Measurements from ENCODE around the gene EPB41L2.

DNA sequence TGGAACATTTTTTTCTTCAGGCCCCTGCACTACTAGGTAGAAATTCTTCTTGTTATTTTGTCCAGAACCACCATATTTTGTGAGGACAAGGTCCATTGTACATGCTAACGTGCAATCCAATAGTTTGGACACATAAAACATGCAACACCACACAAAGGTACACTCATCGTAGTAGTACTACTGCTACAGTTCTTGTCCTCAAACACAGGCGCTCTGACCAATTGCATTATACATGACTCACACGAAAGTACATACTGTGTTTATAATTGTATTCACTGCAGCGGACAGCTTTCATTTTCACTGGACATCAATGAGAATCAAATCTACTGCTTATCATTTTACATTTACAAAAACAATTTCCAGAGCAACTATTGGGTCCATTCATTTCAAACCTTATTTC lies 251.1 kb downstream of the EPB41L2 start:
- TF ChIP-seq, protein P1, sequence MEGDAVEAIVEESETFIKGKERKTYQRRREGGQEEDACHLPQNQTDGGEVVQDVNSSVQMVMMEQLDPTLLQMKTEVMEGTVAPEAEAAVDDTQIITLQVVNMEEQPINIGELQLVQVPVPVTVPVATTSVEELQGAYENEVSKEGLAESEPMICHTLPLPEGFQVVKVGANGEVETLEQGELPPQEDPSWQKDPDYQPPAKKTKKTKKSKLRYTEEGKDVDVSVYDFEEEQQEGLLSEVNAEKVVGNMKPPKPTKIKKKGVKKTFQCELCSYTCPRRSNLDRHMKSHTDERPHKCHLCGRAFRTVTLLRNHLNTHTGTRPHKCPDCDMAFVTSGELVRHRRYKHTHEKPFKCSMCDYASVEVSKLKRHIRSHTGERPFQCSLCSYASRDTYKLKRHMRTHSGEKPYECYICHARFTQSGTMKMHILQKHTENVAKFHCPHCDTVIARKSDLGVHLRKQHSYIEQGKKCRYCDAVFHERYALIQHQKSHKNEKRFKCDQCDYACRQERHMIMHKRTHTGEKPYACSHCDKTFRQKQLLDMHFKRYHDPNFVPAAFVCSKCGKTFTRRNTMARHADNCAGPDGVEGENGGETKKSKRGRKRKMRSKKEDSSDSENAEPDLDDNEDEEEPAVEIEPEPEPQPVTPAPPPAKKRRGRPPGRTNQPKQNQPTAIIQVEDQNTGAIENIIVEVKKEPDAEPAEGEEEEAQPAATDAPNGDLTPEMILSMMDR (conservative IDR thresholded peaks at IDR 0.05; ENCODE audit: low read depth in 2 of 2), result no peak
- TF ChIP-seq, protein P2, sequence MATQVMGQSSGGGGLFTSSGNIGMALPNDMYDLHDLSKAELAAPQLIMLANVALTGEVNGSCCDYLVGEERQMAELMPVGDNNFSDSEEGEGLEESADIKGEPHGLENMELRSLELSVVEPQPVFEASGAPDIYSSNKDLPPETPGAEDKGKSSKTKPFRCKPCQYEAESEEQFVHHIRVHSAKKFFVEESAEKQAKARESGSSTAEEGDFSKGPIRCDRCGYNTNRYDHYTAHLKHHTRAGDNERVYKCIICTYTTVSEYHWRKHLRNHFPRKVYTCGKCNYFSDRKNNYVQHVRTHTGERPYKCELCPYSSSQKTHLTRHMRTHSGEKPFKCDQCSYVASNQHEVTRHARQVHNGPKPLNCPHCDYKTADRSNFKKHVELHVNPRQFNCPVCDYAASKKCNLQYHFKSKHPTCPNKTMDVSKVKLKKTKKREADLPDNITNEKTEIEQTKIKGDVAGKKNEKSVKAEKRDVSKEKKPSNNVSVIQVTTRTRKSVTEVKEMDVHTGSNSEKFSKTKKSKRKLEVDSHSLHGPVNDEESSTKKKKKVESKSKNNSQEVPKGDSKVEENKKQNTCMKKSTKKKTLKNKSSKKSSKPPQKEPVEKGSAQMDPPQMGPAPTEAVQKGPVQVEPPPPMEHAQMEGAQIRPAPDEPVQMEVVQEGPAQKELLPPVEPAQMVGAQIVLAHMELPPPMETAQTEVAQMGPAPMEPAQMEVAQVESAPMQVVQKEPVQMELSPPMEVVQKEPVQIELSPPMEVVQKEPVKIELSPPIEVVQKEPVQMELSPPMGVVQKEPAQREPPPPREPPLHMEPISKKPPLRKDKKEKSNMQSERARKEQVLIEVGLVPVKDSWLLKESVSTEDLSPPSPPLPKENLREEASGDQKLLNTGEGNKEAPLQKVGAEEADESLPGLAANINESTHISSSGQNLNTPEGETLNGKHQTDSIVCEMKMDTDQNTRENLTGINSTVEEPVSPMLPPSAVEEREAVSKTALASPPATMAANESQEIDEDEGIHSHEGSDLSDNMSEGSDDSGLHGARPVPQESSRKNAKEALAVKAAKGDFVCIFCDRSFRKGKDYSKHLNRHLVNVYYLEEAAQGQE (IDR thresholded peaks at IDR 0.05; ENCODE audit: unreplicated experiment), result no peak

Data from GM23338 (cell line).